Epithelial cell of esophagus (primary cell): ENCODE measurements around the gene PLB1.
"Not testable (repeated sequence)": the region's sequence is repeated elsewhere in the genome, so short reads cannot be mapped to it uniquely, and the experiment has no call there.

Experiments used
- DNase-seq: peaks from one replicate; pipeline ENCODE4 v3.0.0; 2010; ENCODE audit warnings: low read depth
- H3K4me3 ChIP-seq: 2 replicates; pipeline ENCODE4 v1.5.1; 2011; ENCODE audit warnings: mild to moderate bottlenecking, low read length, control low read depth
- CTCF ChIP-seq: IDR thresholded peaks from 2 replicates; pipeline ENCODE4 v1.5.1; 2011; ENCODE audit warnings: low read depth, mild to moderate bottlenecking, low read length, control low read depth, inconsistent platforms; ENCODE audit not compliant: insufficient read depth; ENCODE audit errors: missing control alignments

PLB1 gene

GRCh38 chr2:28662468-28663181, 166.8 kb downstream of the PLB1 start:
- DNase-seq: peak; percentile 60
- no peak for TF ChIP-seq CTCF
- no peak overlapping the region for H3K4me3 ChIP-seq

GRCh38 chr2:28663359-28663758, 167.5 kb downstream of the PLB1 start:
- H3K4me3 ChIP-seq: no peak overlapping the region
- no peak for TF ChIP-seq CTCF
- peak; percentile 40 for DNase-seq

- TF ChIP-seq CTCF: no peak
- DNase-seq: peak; percentile 29
- H3K4me3 ChIP-seq: no peak overlapping the region
These were observed 168.4 kb downstream of the PLB1 start for GRCh38 chr2:28664120-28664842.

DNA sequence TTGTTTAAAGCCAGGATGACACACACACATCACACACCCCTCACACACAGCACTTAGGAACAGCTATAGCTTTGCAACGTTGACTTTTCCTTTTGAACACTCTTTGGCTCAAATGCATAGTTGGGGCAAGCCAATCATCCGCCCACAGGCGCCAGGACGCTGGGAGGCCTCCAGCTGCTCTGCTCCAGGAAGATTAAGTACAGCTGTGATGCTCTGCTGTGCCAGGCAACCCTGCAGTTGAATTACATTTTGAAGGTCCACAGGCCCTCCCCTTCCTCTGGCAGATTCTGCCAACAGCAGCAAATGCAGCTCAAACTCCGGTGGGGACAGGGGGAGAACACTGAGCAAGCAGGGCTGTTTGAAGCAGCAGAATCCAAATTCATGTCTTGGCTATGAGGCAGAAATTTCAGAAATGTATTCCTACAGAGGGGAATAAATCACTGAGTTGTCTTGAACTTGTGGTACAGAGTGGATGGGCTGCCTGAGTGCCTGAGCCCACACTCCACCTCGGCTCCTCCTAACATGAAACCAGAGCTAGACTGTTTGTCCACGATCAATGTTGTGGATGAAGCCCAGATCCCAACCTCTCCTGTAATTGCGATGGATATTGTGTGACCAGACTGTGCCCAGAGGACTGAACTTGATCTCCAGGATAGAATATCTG, 169.3 kb downstream of the PLB1 start:
- H3K4me3 ChIP-seq: no peak overlapping the region
- TF ChIP-seq CTCF: no peak
- no peak for DNase-seq

- H3K4me3 ChIP-seq, DNase-seq: not testable (repeated sequence)
These were observed 170.0 kb downstream of the PLB1 start for GRCh38 chr2:28665811-28666377.

DNA sequence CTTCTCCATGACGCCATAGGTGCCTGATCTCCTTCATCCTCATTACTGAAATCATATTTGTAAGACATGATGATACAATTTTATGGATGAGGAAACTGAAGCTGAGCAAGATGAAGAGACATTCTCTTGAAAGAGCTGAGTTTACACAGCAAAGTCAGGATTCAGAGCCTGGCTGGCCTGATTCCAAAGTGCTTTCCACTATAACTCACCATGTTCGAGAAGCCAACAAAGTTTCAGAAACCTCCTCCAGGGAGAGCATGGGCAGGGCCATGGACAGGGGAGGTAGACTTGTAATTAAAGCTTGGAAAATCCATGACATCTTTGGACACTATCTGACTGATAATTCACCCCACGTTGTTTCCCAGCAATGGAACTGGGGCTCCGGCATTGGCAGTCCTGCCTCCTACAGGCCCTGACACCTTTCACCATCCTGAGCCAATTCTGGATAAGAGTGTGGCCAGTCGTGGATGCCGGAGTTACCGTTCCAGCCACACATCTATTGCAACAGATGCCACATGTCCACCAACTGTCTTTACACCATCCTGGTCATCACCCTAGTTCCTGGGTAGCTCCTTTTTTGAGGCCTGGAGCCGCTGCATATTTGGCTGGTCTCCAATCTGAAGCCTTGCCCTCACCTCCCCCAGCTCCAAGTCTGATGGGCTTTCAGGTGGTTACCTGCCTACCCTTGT, 170.8 kb downstream of the PLB1 start:
- DNase-seq: no peak
- no peak for TF ChIP-seq CTCF
- no peak overlapping the region for H3K4me3 ChIP-seq

GRCh38 chr2:28667261-28667660, 171.4 kb downstream of the PLB1 start:
- no peak overlapping the region for H3K4me3 ChIP-seq
- no peak for DNase-seq
- TF ChIP-seq CTCF: no peak
